GM20431 (cell line): Measurements from ENCODE around the gene EFEMP1.

Source experiments
- in situ Hi-C: fragments of 300-500 bp; cut with MseI, MboI; formaldehyde crosslinking; loops from one replicate; pipeline ENCODE4 v1.15.0; 2020; ENCODE audit warnings: low sequenced_read_pairs; ENCODE audit not compliant: unreplicated experiment

EFEMP1 gene

GRCh38 chr2:55901941-55902340 is 21.6 kb downstream of the EFEMP1 start:
- in situ Hi-C loops, result no loop called here

- in situ Hi-C loops, result no loop called here
Observed at GRCh38 chr2:55901322-55901721, 22.3 kb downstream of the EFEMP1 start.

DNA sequence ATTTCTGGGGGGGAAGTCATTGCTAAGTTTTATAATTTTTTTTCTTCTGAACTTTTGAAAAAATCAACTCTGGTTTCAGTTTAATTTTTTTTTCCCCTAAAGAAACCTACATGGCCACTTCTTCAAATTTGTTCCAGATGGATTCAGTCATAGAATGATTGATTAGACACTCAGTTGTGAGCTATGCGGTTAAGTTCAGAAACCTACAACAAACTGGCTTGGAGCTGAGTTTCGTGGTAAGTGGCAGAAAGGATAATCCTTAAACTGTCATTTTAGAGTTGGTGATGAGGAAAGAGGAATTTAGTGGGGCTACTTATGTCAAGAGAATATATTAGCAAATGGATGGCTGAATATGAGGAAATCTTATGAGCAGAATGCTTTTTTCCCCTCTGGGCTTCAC is 23.7 kb downstream of the EFEMP1 start:
- in situ Hi-C loops, result no loop called here

DNA sequence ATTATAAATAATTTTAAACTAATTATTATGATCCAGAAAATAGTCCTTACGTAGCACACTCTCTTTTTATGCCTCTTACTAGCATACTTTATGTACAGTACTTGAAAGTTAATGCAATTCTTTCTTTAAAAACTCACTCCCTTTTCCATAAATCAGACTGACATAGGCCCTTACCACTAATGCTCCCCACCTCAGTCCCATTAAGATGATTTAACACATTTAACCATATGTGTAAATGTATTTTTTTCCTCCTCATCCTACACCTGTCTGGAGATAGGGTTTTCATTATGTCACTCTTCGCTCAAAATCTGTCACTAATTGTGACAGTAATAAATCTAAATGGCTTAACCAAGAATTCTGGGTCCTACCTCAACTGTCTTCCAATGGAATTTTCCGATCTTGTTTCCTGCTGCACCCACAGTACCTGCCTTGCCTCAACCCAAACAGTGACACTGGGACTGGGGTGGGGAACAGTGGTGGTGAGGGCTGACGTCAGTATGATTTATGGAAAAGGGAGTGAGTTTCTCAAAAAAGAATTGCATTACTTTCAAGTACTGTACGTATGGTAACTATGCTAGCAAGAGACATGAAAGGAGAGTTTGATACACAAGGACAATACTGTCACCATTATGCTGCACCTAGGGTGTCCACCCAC is 25.1 kb downstream of the EFEMP1 start:
- in situ Hi-C loops, result no loop called here

- in situ Hi-C loops, result no loop called here
Observed at GRCh38 chr2:55896633-55897032, 26.9 kb downstream of the EFEMP1 start.

GRCh38 chr2:55894720-55895119 is 28.9 kb downstream of the EFEMP1 start:
- in situ Hi-C loops, result no loop called here

GRCh38 chr2:55891671-55892094 is 31.9 kb downstream of the EFEMP1 start:
- in situ Hi-C loops, result no loop called here

GRCh38 chr2:55888936-55889335 is 34.6 kb downstream of the EFEMP1 start:
- in situ Hi-C loops, result no loop called here

DNA sequence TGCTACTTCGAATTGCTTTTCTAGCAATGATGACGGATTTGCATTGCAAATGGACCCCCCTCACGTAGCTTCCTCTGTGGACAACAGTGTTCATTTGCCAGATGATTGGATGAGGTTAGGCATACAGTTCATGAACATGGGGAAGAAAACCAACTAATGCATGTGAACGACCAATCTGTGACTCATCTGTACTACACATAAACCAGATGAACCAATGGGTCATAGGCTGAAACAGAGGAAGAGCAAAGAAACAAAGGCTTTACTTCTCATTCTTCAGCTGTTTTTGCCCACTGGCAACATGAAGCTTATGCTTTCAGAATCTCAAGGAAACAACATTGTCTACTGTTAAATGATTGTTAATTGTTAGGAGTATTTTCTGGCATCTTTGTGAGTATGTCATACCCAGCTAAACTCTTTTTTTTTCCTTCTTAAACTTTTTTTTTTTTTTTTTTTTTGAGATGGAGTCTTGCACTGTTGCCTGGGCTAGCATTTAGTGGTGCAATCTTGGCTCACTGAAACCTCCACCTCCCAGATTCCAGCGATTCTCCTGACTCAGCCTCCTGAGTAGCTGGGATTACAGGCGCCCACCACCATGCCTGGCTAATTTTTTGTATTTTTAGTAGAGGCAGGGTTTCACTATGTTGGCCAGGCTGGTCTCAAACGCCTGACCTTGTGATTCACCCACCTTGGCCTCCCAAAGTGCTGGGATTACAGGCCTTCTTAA is 35.5 kb downstream of the EFEMP1 start:
- in situ Hi-C loops, result no loop called here

DNA sequence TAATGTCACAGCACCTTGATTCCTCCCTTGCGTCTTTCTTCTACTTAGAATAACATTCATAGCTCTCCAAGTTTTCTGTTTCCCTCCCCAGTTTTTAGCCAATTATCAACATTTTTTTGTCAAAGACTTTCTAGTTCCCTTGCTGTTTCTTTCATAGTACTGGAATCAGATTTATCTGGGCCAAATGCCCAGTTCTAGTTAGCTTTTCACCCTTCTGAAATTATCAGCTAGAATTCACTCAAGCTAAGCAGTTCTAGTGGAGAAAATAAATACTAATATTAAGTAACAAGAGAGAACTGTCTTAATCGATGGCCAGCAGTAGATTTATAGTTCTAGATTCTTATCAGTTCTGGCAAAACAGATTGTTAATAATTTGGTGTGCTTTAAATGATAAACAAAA is 36.2 kb downstream of the EFEMP1 start:
- in situ Hi-C loops, result no loop called here

DNA sequence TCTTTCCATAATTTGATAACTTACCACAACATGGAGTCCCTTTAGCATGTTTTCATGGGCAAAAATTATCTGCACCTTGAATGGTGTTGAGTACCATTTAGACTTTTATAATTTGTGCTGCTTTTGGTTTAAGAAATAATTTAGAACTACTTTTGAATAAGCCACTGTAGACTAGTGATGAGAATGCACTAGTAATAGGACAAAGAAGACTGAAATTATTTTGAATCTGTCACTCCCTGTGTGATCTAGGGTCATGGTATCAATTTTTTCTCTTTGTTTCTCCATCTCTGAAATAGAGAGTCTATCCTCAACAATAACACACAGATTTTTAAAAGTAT is 37.7 kb downstream of the EFEMP1 start:
- in situ Hi-C loops, result no loop called here

GRCh38 chr2:55885127-55885943 is 38.2 kb downstream of the EFEMP1 start:
- in situ Hi-C loops, result no loop called here

GRCh38 chr2:55883829-55884228 is 39.8 kb downstream of the EFEMP1 start:
- in situ Hi-C loops, result no loop called here

DNA sequence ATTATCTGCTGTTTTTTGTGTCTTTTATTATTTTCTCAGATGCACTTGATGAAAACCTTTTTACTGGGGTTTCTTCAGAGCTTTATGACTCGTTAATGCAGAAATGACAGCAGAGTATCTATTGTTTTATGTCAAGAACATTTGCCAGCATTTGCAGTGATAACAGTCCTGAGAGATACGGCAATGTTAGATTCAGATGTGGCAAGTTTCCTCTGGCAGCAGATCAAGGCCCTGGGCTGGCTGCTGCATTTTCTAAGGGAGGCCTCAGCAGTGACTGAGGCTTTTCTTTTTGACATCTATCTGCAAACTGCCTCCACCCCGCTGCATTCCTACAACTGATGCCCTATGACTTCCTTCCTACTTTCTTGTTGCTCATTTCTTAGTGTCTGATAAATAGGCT is 40.2 kb downstream of the EFEMP1 start:
- in situ Hi-C loops, result no loop called here

DNA sequence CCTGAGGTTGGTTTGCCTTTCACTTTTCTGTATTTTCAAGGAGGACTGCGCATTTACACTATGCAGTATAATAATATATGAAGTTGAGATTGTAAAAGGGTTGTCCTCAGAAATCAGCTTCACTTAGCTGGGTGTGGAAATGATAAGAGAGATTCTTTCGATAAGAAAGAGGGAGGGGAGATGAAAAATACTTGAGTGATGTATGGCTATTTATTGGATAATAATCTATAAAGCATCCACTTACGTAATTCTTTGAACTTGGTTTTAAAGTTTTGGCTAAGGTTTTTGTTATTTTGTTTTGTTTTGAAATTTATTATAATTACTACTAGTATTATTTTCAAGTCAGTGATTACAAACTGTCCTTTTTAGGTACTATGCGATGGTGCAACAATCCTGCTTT is 40.6 kb downstream of the EFEMP1 start:
- in situ Hi-C loops, result no loop called here

GRCh38 chr2:55880416-55881143 is 43.0 kb downstream of the EFEMP1 start:
- in situ Hi-C loops, result no loop called here

DNA sequence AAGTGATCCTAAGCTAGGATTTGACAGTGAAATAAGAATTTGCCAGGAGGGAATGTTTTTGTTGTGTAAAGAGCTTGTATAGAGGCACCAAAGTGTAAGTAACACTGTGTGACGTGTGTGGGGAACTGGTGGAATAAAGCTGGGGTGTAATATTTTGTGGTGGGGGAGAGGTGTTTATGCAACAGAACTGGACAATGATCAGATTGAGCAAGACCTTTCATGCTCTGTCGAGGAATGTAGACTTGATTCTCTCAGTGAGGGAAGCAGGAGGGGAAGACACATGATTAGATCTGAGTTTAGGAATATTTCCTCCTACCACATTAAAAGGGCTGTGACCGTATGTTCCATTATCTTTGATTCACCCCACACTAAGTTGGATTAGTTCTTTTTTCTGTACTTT is 43.6 kb downstream of the EFEMP1 start:
- in situ Hi-C loops, result no loop called here

GRCh38 chr2:55877087-55877436 is 46.5 kb downstream of the EFEMP1 start:
- in situ Hi-C loops, result no loop called here

GRCh38 chr2:55876429-55877086 is 47.0 kb downstream of the EFEMP1 start:
- in situ Hi-C loops, result no loop called here
